ENCODE measurements around the gene KRT31.

GRCh38 chr17:41404024-41404671 lies 6.7 kb upstream of the KRT31 start:
- no peak for TF ChIP-seq CTCF (IDR thresholded peaks at IDR 0.05)
- TF ChIP-seq ZFX (IDR thresholded peaks at IDR 0.05; ENCODE audit: borderline replicate concordance) = no peak
